Measurements from ENCODE around the gene THSD8. TPM values are rescaled to one million over a fixed set of nuclear protein-coding genes. Genes with fewer than 3 reads are reported as not detected.

Gene THSD8
- total and polyA plus RNA-seq, 8 donors = 2.9 to 8.3 (median 5.1) TPM; not detected in 5

DNA sequence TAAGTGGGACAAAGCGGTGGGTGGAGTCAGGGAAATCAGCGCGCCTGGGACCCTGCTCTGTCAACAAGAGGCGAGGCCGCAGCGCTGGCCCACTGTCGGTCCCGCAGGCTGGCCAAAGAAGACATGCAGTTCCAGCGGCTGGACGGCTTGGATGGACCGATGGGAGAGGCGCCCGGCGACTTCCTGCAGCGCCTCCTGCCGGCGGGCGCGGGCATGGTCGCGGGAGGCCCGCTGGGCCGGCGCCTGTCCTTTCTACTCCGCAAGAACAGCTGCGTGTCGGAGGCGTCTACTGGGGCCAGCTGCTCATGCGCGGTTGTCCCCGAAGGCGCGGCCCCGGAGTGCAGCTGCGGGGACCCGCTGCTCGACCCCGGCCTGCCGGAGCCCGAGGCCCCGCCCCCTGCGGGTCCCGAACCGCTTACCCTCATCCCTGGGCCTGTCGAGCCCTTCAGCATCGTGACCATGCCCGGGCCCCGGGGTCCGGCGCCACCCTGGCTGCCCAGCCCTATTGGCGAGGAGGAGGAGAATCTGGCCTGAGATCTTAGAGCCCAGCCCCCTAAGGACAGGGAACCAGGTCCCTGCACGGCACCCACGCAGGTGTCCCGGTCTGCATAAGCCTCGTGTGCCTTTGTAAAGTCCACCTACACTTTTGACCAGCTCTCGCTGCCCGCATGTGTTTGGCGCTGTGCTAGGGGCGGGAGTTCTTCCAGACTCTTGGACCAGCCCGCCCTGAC lies 44.2 kb upstream of the THSD8 start:
- TF ChIP-seq, protein P1, sequence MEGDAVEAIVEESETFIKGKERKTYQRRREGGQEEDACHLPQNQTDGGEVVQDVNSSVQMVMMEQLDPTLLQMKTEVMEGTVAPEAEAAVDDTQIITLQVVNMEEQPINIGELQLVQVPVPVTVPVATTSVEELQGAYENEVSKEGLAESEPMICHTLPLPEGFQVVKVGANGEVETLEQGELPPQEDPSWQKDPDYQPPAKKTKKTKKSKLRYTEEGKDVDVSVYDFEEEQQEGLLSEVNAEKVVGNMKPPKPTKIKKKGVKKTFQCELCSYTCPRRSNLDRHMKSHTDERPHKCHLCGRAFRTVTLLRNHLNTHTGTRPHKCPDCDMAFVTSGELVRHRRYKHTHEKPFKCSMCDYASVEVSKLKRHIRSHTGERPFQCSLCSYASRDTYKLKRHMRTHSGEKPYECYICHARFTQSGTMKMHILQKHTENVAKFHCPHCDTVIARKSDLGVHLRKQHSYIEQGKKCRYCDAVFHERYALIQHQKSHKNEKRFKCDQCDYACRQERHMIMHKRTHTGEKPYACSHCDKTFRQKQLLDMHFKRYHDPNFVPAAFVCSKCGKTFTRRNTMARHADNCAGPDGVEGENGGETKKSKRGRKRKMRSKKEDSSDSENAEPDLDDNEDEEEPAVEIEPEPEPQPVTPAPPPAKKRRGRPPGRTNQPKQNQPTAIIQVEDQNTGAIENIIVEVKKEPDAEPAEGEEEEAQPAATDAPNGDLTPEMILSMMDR (IDR thresholded peaks at IDR 0.05) = peak in 5 of 7 experiments; percentile 76 to 95 (median 91)
- no peak for TF ChIP-seq EP300 (IDR thresholded peaks at IDR 0.05)
- Histone ChIP-seq H3K27me3 (peaks cover 0 to 20% (median 0%) of the 10 kb centered on the region in 3 donors), H3K36me3 (peaks cover under 1 to 8% (median 6%) of the 10 kb centered on the region in 4 donors), H3K27ac (peak overlapping the region in 2 of 5 donors; percentile 42 to 52), H3K4me3 (peak overlapping the region; percentile 33 to 44 (median 41)), H3K9me3 (no peaks in the 10 kb centered on the region), H3K4me1 (peaks cover 9 to 13% (median 12%) of the 10 kb centered on the region in 4 donors)
- intact Hi-C loops (cut with DNase I; ENCODE audit: low total_unique reads) = no loop called here
- 4 to 11% (median 7%) methylated on average over 26 to 60 of the region's 60 CpGs for WGBS, 5 donors
- peak; percentile 76 to 88 for DNase-seq

DNA sequence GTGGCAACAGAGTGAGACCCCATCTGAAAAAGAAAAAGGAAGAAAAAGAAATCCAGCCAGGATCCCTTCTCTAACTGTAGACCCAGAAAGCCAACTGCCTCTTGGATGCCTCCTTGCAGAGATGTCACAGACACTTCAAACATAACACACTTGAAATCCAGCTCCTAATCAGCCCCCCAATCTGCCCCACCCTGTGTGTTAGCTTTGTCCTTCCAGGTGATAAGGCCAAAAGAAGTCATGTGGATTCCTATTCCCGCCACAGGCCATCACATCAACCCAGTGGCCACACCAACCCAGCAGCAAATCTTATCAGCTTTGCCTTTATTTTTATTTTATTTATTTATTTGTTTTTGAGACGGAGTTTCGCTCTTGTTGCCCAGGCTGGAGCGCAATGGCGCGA lies 42.2 kb upstream of the THSD8 start:
- Histone ChIP-seq H3K4me3 (no peak overlapping the region), H3K27me3 (peaks cover 0 to 5% (median 0%) of the 10 kb centered on the region in 3 donors), H3K36me3 (peaks cover 14 to 25% (median 24%) of the 10 kb centered on the region in 4 donors), H3K9me3 (no peaks in the 10 kb centered on the region), H3K27ac (no peak overlapping the region), H3K4me1 (peaks cover 9 to 13% (median 12%) of the 10 kb centered on the region in 4 donors)
- 78 to 85% (median 80%) methylated on average over 6 of the region's 6 CpGs for WGBS, 5 donors
- TF ChIP-seq, protein P1 (IDR thresholded peaks at IDR 0.05) = no peak
- TF ChIP-seq EP300 (IDR thresholded peaks at IDR 0.05) (no peak), POLR2A (IDR thresholded peaks at IDR 0.05) (no peak), POLR2AphosphoS5 (IDR thresholded peaks at IDR 0.05) (no peak)
- DNase-seq = no peak
- intact Hi-C loops (cut with DNase I; ENCODE audit: low total_unique reads) = loop anchor here (5.0 kb wide), 1 partner anchor 88 kb away; no protein-coding TSS in a partner anchor

DNA sequence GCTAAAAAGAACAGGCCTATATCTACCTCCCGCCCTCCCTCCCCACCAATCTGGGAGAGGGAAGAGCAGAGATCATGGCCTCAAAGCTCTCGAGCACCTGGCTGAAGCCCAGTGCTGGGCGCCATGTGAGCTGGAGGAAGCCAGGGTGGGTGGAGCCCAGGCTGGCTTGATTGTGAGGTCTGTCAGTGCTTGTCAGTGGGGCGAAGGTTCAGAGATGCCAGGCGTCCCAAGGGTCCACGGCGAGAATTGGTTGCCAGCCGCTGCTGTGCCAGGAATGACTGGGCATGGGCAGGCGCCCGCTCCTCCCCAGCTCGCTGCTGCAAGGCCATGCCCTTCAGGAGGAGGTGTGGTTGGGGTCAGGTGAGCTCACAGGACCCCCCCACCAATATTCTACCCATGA lies 38.8 kb upstream of the THSD8 start:
- intact Hi-C loops (cut with DNase I; ENCODE audit: low total_unique reads) = loop anchor here (5.0 kb wide), 1 partner anchor 84 kb away; no protein-coding TSS in a partner anchor
- no peak for DNase-seq
- H3K27ac ChIP-seq = no peak overlapping the region

DNA sequence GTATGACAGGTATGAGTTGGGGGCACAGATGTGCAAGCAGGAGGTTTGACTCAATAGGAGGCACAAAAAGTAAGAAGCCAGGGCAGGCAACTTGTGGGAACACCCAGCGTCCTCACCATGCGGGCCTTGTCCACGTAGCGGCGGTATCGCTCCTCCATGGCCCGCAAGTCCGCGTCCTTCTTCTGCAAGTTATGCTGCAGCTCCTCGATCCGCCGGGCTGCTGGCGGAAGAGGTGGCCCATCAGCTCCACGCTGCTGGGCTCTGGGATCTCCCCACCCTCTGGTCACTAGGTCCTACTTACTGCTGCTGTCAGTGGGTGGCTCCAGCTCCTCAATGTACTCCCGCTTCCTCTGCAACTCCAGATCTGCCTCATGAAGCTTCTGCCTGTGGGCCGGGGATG lies 37.2 kb upstream of the THSD8 start:
- Histone ChIP-seq H3K9me3 (no peaks in the 10 kb centered on the region), H3K4me1 (peaks cover 0 to 13% (median 12%) of the 10 kb centered on the region in 4 donors), H3K27ac (no peak overlapping the region), H3K4me3 (no peak overlapping the region), H3K36me3 (peaks cover 14 to 59% (median 43%) of the 10 kb centered on the region in 4 donors), H3K27me3 (no peaks in the 10 kb centered on the region)
- TF ChIP-seq EP300 (IDR thresholded peaks at IDR 0.05) (no peak), POLR2AphosphoS5 (IDR thresholded peaks at IDR 0.05) (no peak), POLR2A (IDR thresholded peaks at IDR 0.05) (no peak)
- TF ChIP-seq, protein P1 (IDR thresholded peaks at IDR 0.05) = no peak
- intact Hi-C loops (cut with DNase I; ENCODE audit: low total_unique reads) = loop anchor here (5.0 kb wide), 2 partner anchors 38 to 83 kb away; partner anchors contain the start of genes PRDX2 and THSD8
- WGBS, 5 donors = 95 to 98% (median 97%) methylated on average over 9 to 16 of the region's 16 CpGs
- DNase-seq = no peak

More for the DNA sequence above, 38.8 kb upstream of the THSD8 start:
- no peak for TF ChIP-seq EP300 (IDR thresholded peaks at IDR 0.05)
- TF ChIP-seq, protein P1 (IDR thresholded peaks at IDR 0.05) = no peak
- no peaks in the 10 kb centered on the region for H3K27me3 ChIP-seq
- H3K36me3 ChIP-seq = peaks cover 14 to 52% (median 37%) of the 10 kb centered on the region in 4 donors
- peaks cover under 1 to 13% (median 12%) of the 10 kb centered on the region in 4 donors for H3K4me1 ChIP-seq
- 91 to 95% (median 92%) methylated on average over 11 of the region's 11 CpGs for WGBS, 5 donors
- H3K4me3 ChIP-seq = no peak overlapping the region
- no peaks in the 10 kb centered on the region for H3K9me3 ChIP-seq
